AG04450 (cell line): ENCODE measurements around the gene FYCO1. TPM values are rescaled to one million over a fixed set of nuclear protein-coding genes. Genes with fewer than 3 reads are reported as not detected.

Source experiments
- CTCF ChIA-PET: fragments of 300-600, 350-600 bp; formaldehyde crosslinking; extraction: SDS; loops from one replicate; lab custom pipeline; 2022; ENCODE audit warnings: antibody characterized with exemption, inconsistent platforms; lab: Charles Lee
- POLR2A ChIA-PET: fragments of 350-600 bp; formaldehyde crosslinking; extraction: SDS; loops from one replicate; lab custom pipeline; 2021; ENCODE audit warnings: antibody characterized with exemption, inconsistent platforms; lab: Yijun Ruan, JAX
- DNase-seq: peaks from one replicate; pipeline ENCODE4 v3.0.0-alpha.2; 2011; ENCODE audit warnings: low read depth, low spot score
- H3K27ac ChIP-seq: one replicate; pipeline ENCODE4 v1.5.1; 2012; ENCODE audit warnings: low read depth, low read length, control low read depth
- H3K27me3 ChIP-seq: one replicate; pipeline ENCODE4 v1.6.0; 2012; ENCODE audit warnings: low read length; ENCODE audit not compliant: control insufficient read depth, insufficient read depth
- H3K4me3 ChIP-seq: 2 replicates; pipeline ENCODE4 v1.5.1; 2011; ENCODE audit warnings: mild to moderate bottlenecking, low read depth, low read length, control low read depth
- H3K9me3 ChIP-seq: 2 replicates; pipeline ENCODE4 v1.5.1; 2012; ENCODE audit warnings: low read length; ENCODE audit not compliant: control insufficient read depth, insufficient read depth
- polyA plus RNA-seq: library from polyadenylated mRNA; depleted of rRNA; stranded (reverse); fragments of >200 nt; gene quantifications from 2 replicates; pipeline ENCODE4 v1.2.3, GENCODE V29; 2011
- TF ChIP-seq, protein P1 (sequence below): IDR thresholded peaks from 2 replicates; pipeline ENCODE4 v1.5.1; 2011; ENCODE audit warnings: low read depth, low read length, control low read depth, inconsistent platforms

FYCO1 gene
- polyA plus RNA-seq, 1 experiment, result 14.3 TPM

DNA sequence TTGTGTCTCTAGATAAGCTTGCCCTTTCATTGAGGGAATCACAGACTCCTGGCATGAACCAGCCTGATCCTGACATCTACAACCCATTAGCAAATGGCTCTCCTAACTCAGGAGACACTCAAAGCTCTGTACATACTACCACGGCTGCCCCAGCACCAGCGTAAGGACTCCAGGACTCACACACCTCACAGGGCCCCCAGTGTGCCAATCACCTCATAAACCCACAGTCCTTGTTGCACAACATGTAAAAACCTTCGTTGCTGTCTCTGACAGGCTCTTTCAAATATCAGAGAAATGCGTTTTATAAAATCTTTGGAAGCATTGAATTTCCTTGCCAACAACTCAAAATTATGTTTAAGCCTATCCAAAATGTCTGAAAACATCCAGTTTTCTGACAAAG is 7.3 kb downstream of the FYCO1 start:
- TF ChIP-seq, protein P1, sequence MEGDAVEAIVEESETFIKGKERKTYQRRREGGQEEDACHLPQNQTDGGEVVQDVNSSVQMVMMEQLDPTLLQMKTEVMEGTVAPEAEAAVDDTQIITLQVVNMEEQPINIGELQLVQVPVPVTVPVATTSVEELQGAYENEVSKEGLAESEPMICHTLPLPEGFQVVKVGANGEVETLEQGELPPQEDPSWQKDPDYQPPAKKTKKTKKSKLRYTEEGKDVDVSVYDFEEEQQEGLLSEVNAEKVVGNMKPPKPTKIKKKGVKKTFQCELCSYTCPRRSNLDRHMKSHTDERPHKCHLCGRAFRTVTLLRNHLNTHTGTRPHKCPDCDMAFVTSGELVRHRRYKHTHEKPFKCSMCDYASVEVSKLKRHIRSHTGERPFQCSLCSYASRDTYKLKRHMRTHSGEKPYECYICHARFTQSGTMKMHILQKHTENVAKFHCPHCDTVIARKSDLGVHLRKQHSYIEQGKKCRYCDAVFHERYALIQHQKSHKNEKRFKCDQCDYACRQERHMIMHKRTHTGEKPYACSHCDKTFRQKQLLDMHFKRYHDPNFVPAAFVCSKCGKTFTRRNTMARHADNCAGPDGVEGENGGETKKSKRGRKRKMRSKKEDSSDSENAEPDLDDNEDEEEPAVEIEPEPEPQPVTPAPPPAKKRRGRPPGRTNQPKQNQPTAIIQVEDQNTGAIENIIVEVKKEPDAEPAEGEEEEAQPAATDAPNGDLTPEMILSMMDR, result no peak
- Histone ChIP-seq H3K27me3 (no peaks in the 10 kb centered on the region), H3K4me3 (no peak overlapping the region), H3K27ac (peak overlapping the region; percentile 81), H3K9me3 (no peaks in the 10 kb centered on the region)
- ChIA-PET CTCF (interaction anchor here (0.9 to 1.2 kb wide), 2 partner anchors 37 to 91 kb away, joined by 3 to 4 read pairs; no protein-coding TSS in a partner anchor), POLR2A (interaction anchor here (1.3 kb wide), 1 partner anchor 16 kb away, joined by 8 read pairs; no protein-coding TSS in a partner anchor)
- no peak for DNase-seq

DNA sequence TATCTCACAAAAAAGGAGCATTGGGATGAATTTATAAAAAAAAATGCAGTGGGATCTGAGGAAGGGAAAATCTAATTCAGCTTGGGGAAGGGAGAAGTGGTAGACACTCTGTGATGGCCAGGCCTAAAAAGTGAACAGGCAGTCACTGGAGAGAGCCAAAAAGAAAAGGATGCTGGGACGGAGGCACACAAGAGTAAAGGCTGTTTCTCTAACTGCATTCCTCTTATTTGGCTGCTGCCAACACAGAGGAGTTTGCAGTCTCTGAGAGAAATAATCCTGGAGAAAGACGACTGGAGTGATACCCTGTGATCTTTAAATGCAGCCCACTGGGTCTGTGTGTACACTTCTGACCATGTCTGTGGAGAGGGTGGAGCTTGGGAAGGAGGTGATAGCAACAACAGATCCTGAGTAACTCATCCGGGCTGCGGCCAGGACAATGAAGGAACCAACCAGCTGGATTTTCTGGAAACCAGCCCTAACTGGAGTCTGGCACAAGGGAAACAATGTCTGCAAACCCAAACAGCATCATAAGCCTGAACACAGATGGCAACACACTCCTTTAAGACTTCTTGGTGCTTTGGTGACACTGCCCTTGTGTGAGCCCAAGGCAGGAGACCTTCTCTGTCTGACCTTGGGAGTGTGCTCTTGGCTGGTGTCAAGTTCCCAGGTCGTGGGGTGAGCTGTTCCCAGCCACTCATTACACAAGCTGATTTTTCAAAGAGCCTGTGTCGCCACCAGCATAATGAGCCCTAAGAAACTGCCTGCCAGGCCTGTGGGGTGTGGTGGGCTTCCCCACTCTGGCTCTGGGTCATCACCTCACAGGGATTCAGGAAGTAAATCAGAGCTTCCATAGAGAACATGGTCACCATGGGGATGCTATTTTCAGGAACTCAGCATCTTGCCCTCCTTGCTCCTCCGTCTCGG is 8.0 kb downstream of the FYCO1 start:
- ChIA-PET POLR2A (interaction anchor here (0.8 to 1.3 kb wide), 2 partner anchors 15 to 19 kb away, joined by 3 to 8 read pairs; no protein-coding TSS in a partner anchor), CTCF (interaction anchor here (1.0 to 2.2 kb wide), 2 partner anchors 92 to 455 kb away, joined by 5 to 9 read pairs; no protein-coding TSS in a partner anchor)
- Histone ChIP-seq H3K27me3 (no peaks in the 10 kb centered on the region), H3K9me3 (no peaks in the 10 kb centered on the region), H3K4me3 (no peak overlapping the region), H3K27ac (peak overlapping the region; percentile 81)
- TF ChIP-seq, protein P1, result no peak
- DNase-seq, result no peak

DNA sequence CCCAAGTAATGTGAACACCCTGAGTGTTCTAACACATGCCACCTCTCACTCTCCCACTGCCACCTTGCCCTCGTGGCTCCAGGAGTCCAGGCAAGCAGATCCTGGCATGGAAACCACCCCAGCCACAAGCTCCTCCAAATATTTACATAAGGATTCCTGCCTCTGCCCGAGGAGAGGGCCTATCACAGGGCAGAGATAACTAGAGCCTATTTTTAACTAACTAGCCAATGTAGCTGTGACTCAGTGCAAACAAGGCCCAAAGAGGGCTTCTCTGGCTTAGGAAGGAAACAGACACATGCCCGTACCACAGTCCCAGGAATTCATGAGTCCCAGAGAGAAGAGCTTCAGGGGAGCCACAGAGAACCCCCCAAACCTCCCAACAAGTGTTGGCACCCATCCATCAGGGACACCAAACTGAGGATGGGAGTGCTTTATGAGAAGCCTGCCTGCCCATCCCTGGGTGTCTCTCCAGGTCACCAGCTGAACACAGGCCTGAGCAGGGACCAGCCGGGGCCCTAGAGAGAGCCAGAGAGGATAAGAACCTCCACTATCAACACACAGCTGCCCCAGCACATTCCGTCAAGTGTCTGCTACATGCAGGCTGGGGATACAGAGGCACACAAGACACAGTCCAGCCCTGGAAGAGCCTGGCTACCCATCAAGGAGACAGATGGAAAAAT is 9.2 kb downstream of the FYCO1 start:
- DNase-seq, result no peak
- POLR2A ChIA-PET, result interaction anchor here (1.4 kb wide), 1 partner anchor 14 kb away, joined by 8 read pairs; no protein-coding TSS in a partner anchor
- peak overlapping the region; percentile 92 for H3K27ac ChIP-seq
- no peak overlapping the region for H3K4me3 ChIP-seq
- CTCF ChIA-PET, result interaction anchor here (0.6 to 2.2 kb wide), 4 partner anchors 46 to 456 kb away, joined by 3 to 9 read pairs (median 4); no protein-coding TSS in a partner anchor
- no peaks in the 10 kb centered on the region for H3K9me3 ChIP-seq
- TF ChIP-seq, protein P1, result no peak
- no peaks in the 10 kb centered on the region for H3K27me3 ChIP-seq

DNA sequence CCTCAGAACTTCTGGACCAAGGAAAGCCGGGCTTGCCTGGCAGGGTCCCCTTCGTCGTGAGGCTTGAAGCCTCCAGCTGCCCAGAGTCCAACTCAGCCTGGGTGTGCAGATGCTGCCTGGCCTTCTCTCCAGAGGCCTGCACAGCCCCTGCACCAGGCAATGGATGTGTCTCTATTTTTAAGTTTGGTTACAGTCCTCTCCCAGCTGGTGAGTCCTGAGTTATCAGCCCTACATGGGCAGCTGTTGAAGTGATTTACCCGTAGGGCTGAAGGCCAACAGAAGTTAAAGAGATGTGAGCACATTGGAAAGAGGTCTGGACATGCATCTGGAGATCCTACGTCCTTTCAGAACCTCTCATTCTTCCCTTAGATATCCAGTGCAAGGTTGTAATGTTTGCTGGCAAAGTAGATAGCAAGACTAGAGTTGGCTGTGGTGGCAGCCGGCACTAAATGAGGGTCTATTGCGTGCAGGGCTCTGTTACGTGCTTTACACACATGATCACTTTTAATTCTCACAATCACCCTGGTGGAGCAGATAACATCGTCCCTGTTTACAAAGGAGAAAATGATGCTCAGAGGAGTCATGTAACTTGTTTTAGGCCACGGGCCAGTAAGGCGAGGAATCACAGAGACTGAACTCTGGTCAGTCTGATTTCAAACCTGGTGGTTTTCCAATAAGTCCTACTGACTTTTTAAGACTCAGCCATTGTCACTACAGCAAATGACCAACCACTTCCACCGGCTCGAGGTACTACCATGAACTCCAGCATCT is 9.9 kb downstream of the FYCO1 start:
- ChIA-PET POLR2A (interaction anchor here (1.4 kb wide), 1 partner anchor 13 kb away, joined by 8 read pairs; no protein-coding TSS in a partner anchor), CTCF (interaction anchor here (1.1 to 2.2 kb wide), 3 partner anchors 47 to 94 kb away, joined by 4 to 9 read pairs (median 4); no protein-coding TSS in a partner anchor)
- Histone ChIP-seq H3K4me3 (no peak overlapping the region), H3K27me3 (no peaks in the 10 kb centered on the region), H3K9me3 (no peaks in the 10 kb centered on the region), H3K27ac (peak overlapping the region; percentile 92)
- no peak for DNase-seq
- TF ChIP-seq, protein P1, result no peak
